HG02588 (cell line): ENCODE results near the gene LUC7L2.
"Not testable (repeated sequence)": the region's sequence is repeated elsewhere in the genome, so short reads cannot be mapped to it uniquely, and the experiment has no call there.

Source experiments
- ATAC-seq: cut with Tn5 transposase; IDR thresholded peaks from one replicate; pipeline ENCODE4 v1.9.1; 2021; ENCODE audit warnings: mild to moderate bottlenecking, moderate library complexity; ENCODE audit not compliant: unreplicated experiment

Gene LUC7L2

GRCh38 chr7:139354729-139355128, 5.0 kb upstream of the LUC7L2 start:
- ATAC-seq: no peak

- ATAC-seq: no peak
These were observed 4.4 kb upstream of the LUC7L2 start for GRCh38 chr7:139355320-139355719.

- ATAC-seq: not testable (repeated sequence)
These were observed 1.8 kb upstream of the LUC7L2 start for GRCh38 chr7:139357729-139358506.

GRCh38 chr7:139358541-139359365, 941 bp upstream of the LUC7L2 start:
- peak; percentile 15 for ATAC-seq

- peak; percentile 67 for ATAC-seq
These were observed 685 bp downstream of the LUC7L2 start for GRCh38 chr7:139360210-139360947.

GRCh38 chr7:139360948-139361307, 1.2 kb downstream of the LUC7L2 start:
- ATAC-seq: no peak

GRCh38 chr7:139361523-139361922, 1.8 kb downstream of the LUC7L2 start:
- no peak for ATAC-seq

GRCh38 chr7:139362302-139362701, 2.6 kb downstream of the LUC7L2 start:
- ATAC-seq: no peak

GRCh38 chr7:139362981-139363380, 3.3 kb downstream of the LUC7L2 start:
- ATAC-seq: no peak

- ATAC-seq: no peak
These were observed 5.6 kb downstream of the LUC7L2 start for GRCh38 chr7:139365336-139365735.

GRCh38 chr7:139366400-139366799, 6.7 kb downstream of the LUC7L2 start:
- ATAC-seq: no peak

- ATAC-seq: no peak
These were observed 7.9 kb downstream of the LUC7L2 start for GRCh38 chr7:139367438-139368155.

- ATAC-seq: no peak
These were observed 10.7 kb downstream of the LUC7L2 start for GRCh38 chr7:139370301-139370942.

- no peak for ATAC-seq
These were observed 11.2 kb downstream of the LUC7L2 start for GRCh38 chr7:139370943-139371313.

GRCh38 chr7:139374246-139374645, 14.6 kb downstream of the LUC7L2 start:
- no peak for ATAC-seq

GRCh38 chr7:139382439-139382838, 22.7 kb downstream of the LUC7L2 start:
- ATAC-seq: no peak

- no peak for ATAC-seq
These were observed 24.9 kb downstream of the LUC7L2 start for GRCh38 chr7:139384611-139385010.

- no peak for ATAC-seq
These were observed 27.9 kb downstream of the LUC7L2 start for GRCh38 chr7:139387594-139387993.

- ATAC-seq: no peak
These were observed 29.4 kb downstream of the LUC7L2 start for GRCh38 chr7:139389091-139389490.

- no peak for ATAC-seq
These were observed 30.1 kb downstream of the LUC7L2 start for GRCh38 chr7:139389774-139390173.
